ENCODE measurements around the gene FBXW10.
"Not testable (repeated sequence)": the region's sequence is repeated elsewhere in the genome, so short reads cannot be mapped to it uniquely, and the experiment has no call there.

Gene FBXW10

GRCh38 chr17:18743699-18744421 is at the start of gene FBXW10:
Gene FBXW10, plus strand, starts transcription at chr17:18744054. Its CDS starts 191 bp downstream, at chr17:18744245.
- not testable (repeated sequence) for DNase-seq (ENCODE audit: low read depth); H3K4me3 ChIP-seq (ENCODE audit: low read depth, low read length)

- not testable (repeated sequence) for DNase-seq (ENCODE audit: low read depth)
Observed at GRCh38 chr17:18695143-18695542, 48.7 kb upstream of the FBXW10 start.

GRCh38 chr17:18698473-18699103 is 45.3 kb upstream of the FBXW10 start:
- DNase-seq (ENCODE audit: low read depth), result not testable (repeated sequence)
- peak overlapping the region; percentile 62 for H3K4me3 ChIP-seq (ENCODE audit: low read depth, low read length)

More at GRCh38 chr17:18695143-18695542, 48.7 kb upstream of the FBXW10 start:
- not testable (repeated sequence) for H3K4me3 ChIP-seq (ENCODE audit: low read depth, low read length)

GRCh38 chr17:18705955-18706354 is 37.9 kb upstream of the FBXW10 start:
- DNase-seq (ENCODE audit: low read depth); H3K4me3 ChIP-seq (ENCODE audit: low read depth, low read length): not testable (repeated sequence)

GRCh38 chr17:18708215-18708614 is 35.6 kb upstream of the FBXW10 start:
- H3K4me3 ChIP-seq (ENCODE audit: low read depth, low read length); DNase-seq (ENCODE audit: low read depth): not testable (repeated sequence)

- not testable (repeated sequence) for H3K4me3 ChIP-seq (ENCODE audit: low read depth, low read length); DNase-seq (ENCODE audit: low read depth)
- TF ChIP-seq CTCF (IDR thresholded peaks at IDR 0.05; ENCODE audit: low read depth, low read length, missing control alignments), result peak; percentile 42
Observed at GRCh38 chr17:18712354-18712999, 31.4 kb upstream of the FBXW10 start.

- DNase-seq (ENCODE audit: low read depth); H3K4me3 ChIP-seq (ENCODE audit: low read depth, low read length): not testable (repeated sequence)
Observed at GRCh38 chr17:18718643-18719427, 25.0 kb upstream of the FBXW10 start.

- DNase-seq (ENCODE audit: low read depth); H3K4me3 ChIP-seq (ENCODE audit: low read depth, low read length): not testable (repeated sequence)
Observed at GRCh38 chr17:18719428-18720110, 24.3 kb upstream of the FBXW10 start.

- not testable (repeated sequence) for H3K4me3 ChIP-seq (ENCODE audit: low read depth, low read length); DNase-seq (ENCODE audit: low read depth)
Observed at GRCh38 chr17:18721775-18722547, 21.9 kb upstream of the FBXW10 start.

- not testable (repeated sequence) for DNase-seq (ENCODE audit: low read depth); H3K4me3 ChIP-seq (ENCODE audit: low read depth, low read length)
Observed at GRCh38 chr17:18722612-18723011, 21.2 kb upstream of the FBXW10 start.

GRCh38 chr17:18723509-18723908 is 20.3 kb upstream of the FBXW10 start:
- not testable (repeated sequence) for DNase-seq (ENCODE audit: low read depth); H3K4me3 ChIP-seq (ENCODE audit: low read depth, low read length)

- not testable (repeated sequence) for H3K4me3 ChIP-seq (ENCODE audit: low read depth, low read length); DNase-seq (ENCODE audit: low read depth)
Observed at GRCh38 chr17:18732438-18732837, 11.4 kb upstream of the FBXW10 start.

- not testable (repeated sequence) for H3K4me3 ChIP-seq (ENCODE audit: low read depth, low read length); DNase-seq (ENCODE audit: low read depth)
Observed at GRCh38 chr17:18733350-18733749, 10.5 kb upstream of the FBXW10 start.

- DNase-seq (ENCODE audit: low read depth); H3K4me3 ChIP-seq (ENCODE audit: low read depth, low read length): not testable (repeated sequence)
Observed at GRCh38 chr17:18739616-18740391, 4.0 kb upstream of the FBXW10 start.

GRCh38 chr17:18741228-18741627 is 2.6 kb upstream of the FBXW10 start:
- H3K4me3 ChIP-seq (ENCODE audit: low read depth, low read length); DNase-seq (ENCODE audit: low read depth): not testable (repeated sequence)

- not testable (repeated sequence) for H3K4me3 ChIP-seq (ENCODE audit: low read depth, low read length); DNase-seq (ENCODE audit: low read depth)
Observed at GRCh38 chr17:18744726-18745125, 872 bp downstream of the FBXW10 start.
